Islet of Langerhans (tissue), 1 donor: ENCODE data around the gene NOS2.
"Not testable (repeated sequence)": the region's sequence is repeated elsewhere in the genome, so short reads cannot be mapped to it uniquely, and the experiment has no call there.

Experiments
- FAIRE-seq: peaks from one replicate; lab custom pipeline; 2011; peaks lifted over from hg19 to GRCh38; lab: Jason Lieb, UNC

The NOS2 gene

GRCh38 chr17:27783440-27784350 is 16.6 kb downstream of the NOS2 start:
- no peak for FAIRE-seq

- FAIRE-seq: no peak
Observed at GRCh38 chr17:27782791-27783206, 17.5 kb downstream of the NOS2 start.

GRCh38 chr17:27780828-27781404 is 19.4 kb downstream of the NOS2 start:
- FAIRE-seq: no peak

- no peak for FAIRE-seq
Observed at GRCh38 chr17:27780092-27780827, 20.1 kb downstream of the NOS2 start.

GRCh38 chr17:27778183-27778582 is 22.1 kb downstream of the NOS2 start:
- no peak for FAIRE-seq

GRCh38 chr17:27776882-27777624 is 23.3 kb downstream of the NOS2 start:
- FAIRE-seq: no peak

GRCh38 chr17:27771586-27771985 is 28.7 kb downstream of the NOS2 start:
- FAIRE-seq: no peak

- no peak for FAIRE-seq
Observed at GRCh38 chr17:27770877-27771276, 29.5 kb downstream of the NOS2 start.

- no peak for FAIRE-seq
Observed at GRCh38 chr17:27768858-27769410, 31.4 kb downstream of the NOS2 start.

- FAIRE-seq: no peak
Observed at GRCh38 chr17:27766438-27766837, 33.9 kb downstream of the NOS2 start.

- FAIRE-seq: no peak
Observed at GRCh38 chr17:27765353-27765752, 35.0 kb downstream of the NOS2 start.

- no peak for FAIRE-seq
Observed at GRCh38 chr17:27764589-27764988, 35.7 kb downstream of the NOS2 start.

- FAIRE-seq: no peak
Observed at GRCh38 chr17:27762527-27763305, 37.6 kb downstream of the NOS2 start.

GRCh38 chr17:27760931-27761330 is 39.4 kb downstream of the NOS2 start:
- FAIRE-seq: not testable (repeated sequence)

- FAIRE-seq: no peak
Observed at GRCh38 chr17:27760069-27760885, 40.1 kb downstream of the NOS2 start.

GRCh38 chr17:27759528-27759927 is 40.8 kb downstream of the NOS2 start:
- no peak for FAIRE-seq

GRCh38 chr17:27756467-27757371 is 43.6 kb downstream of the NOS2 start:
- FAIRE-seq: no peak

GRCh38 chr17:27755706-27756466 is 44.4 kb downstream of the NOS2 start:
- FAIRE-seq: no peak
